GM18909 (cell line): ENCODE measurements around the gene MAG.
"Not testable (repeated sequence)": the region's sequence is repeated elsewhere in the genome, so short reads cannot be mapped to it uniquely, and the experiment has no call there.

Source experiments
- ATAC-seq: cut with Tn5 transposase; IDR thresholded peaks from one replicate; pipeline ENCODE4 v1.9.1; 2021; ENCODE audit warnings: mild to moderate bottlenecking; ENCODE audit not compliant: unreplicated experiment, poor library complexity

Gene MAG

GRCh38 chr19:35279985-35280821, 11.8 kb upstream of the MAG start:
- no peak for ATAC-seq

GRCh38 chr19:35281303-35281702, 10.7 kb upstream of the MAG start:
- no peak for ATAC-seq

- no peak for ATAC-seq
Measured at GRCh38 chr19:35284153-35285094, 7.5 kb upstream of the MAG start.

- no peak for ATAC-seq
Measured at GRCh38 chr19:35285095-35285449, 6.9 kb upstream of the MAG start.

- ATAC-seq = not testable (repeated sequence)
Measured at GRCh38 chr19:35285465-35285864, 6.5 kb upstream of the MAG start.

GRCh38 chr19:35286101-35286500, 5.9 kb upstream of the MAG start:
- ATAC-seq = not testable (repeated sequence)

- ATAC-seq = no peak
Measured at GRCh38 chr19:35287713-35288112, 4.2 kb upstream of the MAG start.

GRCh38 chr19:35288331-35288730, 3.6 kb upstream of the MAG start:
- ATAC-seq = no peak

GRCh38 chr19:35288906-35289305, 3.1 kb upstream of the MAG start:
- ATAC-seq = no peak

- ATAC-seq = no peak
Measured at GRCh38 chr19:35290381-35291127, 1.4 kb upstream of the MAG start.

- ATAC-seq = no peak
Measured at GRCh38 chr19:35291259-35291658, 702 bp upstream of the MAG start.

GRCh38 chr19:35292421-35293362, 731 bp downstream of the MAG start:
- ATAC-seq = no peak

- ATAC-seq = no peak
Measured at GRCh38 chr19:35293363-35293739, 1.4 kb downstream of the MAG start.

- ATAC-seq = no peak
Measured at GRCh38 chr19:35293808-35294207, 1.8 kb downstream of the MAG start.

GRCh38 chr19:35294328-35294727, 2.4 kb downstream of the MAG start:
- ATAC-seq = no peak

- ATAC-seq = no peak
Measured at GRCh38 chr19:35294859-35295791, 3.2 kb downstream of the MAG start.

GRCh38 chr19:35295792-35296462, 4.0 kb downstream of the MAG start:
- ATAC-seq = no peak
